Loucy (cell line): ENCODE results near the gene TAF11L3.
"Not testable (repeated sequence)": the region's sequence is repeated elsewhere in the genome, so short reads cannot be mapped to it uniquely, and the experiment has no call there.

Experiments used
- H2AFZ ChIP-seq: fragments of 200-600 bp; sonication (generic); 2 replicates; pipeline ENCODE4 v1.6.0; 2016; ENCODE audit warnings: antibody characterized with exemption, mild to moderate bottlenecking, low read length, moderate library complexity
- H3F3A ChIP-seq: fragments of 200-600 bp; 2 replicates; pipeline ENCODE4 v1.6.0; 2016; ENCODE audit warnings: antibody characterized with exemption, low read depth, mild to moderate bottlenecking
- H3K27me3 ChIP-seq: fragments of 200-600 bp; sonication (generic); 2 replicates; pipeline ENCODE4 v1.6.1; 2014; ENCODE audit warnings: low read length, mild to moderate bottlenecking; ENCODE audit not compliant: insufficient read depth, poor library complexity, severe bottlenecking
- H3K36me3 ChIP-seq: fragments of 200-600 bp; sonication (generic); 2 replicates; pipeline ENCODE4 v1.6.1; 2016; ENCODE audit warnings: low read length; ENCODE audit not compliant: insufficient read depth
- H3K4me1 ChIP-seq: fragments of 200-600 bp; sonication (generic); 2 replicates; pipeline ENCODE4 v1.5.1; 2014; ENCODE audit warnings: low read length, mild to moderate bottlenecking; ENCODE audit not compliant: insufficient read depth, poor library complexity, severe bottlenecking
- H3K4me2 ChIP-seq: fragments of 200-600 bp; sonication (generic); 2 replicates; pipeline ENCODE4 v1.6.0; 2014; ENCODE audit warnings: antibody characterized with exemption, low read length, low read depth, mild to moderate bottlenecking; ENCODE audit not compliant: poor library complexity, severe bottlenecking
- H3K4me3 ChIP-seq: fragments of 200-600 bp; sonication (generic); 2 replicates; pipeline ENCODE4 v1.5.1; 2014; ENCODE audit warnings: low read length, mild to moderate bottlenecking, mixed read lengths; ENCODE audit not compliant: poor library complexity, severe bottlenecking
- H3K79me2 ChIP-seq: fragments of 200-600 bp; sonication (generic); 2 replicates; pipeline ENCODE4 v1.6.1; 2014; ENCODE audit warnings: low read length; ENCODE audit not compliant: insufficient read depth
- H3K9ac ChIP-seq: fragments of 200-600 bp; sonication (generic); 2 replicates; pipeline ENCODE4 v1.6.0; 2014; ENCODE audit warnings: mild to moderate bottlenecking, low read depth, low read length, moderate library complexity; ENCODE audit not compliant: poor library complexity, severe bottlenecking
- H3K9me2 ChIP-seq: fragments of 200-600 bp; sonication (generic); replicated peaks from 2 replicates; pipeline ENCODE4 v1.6.1; 2016; ENCODE audit warnings: low read depth, low read length, mixed read lengths
- H3K9me3 ChIP-seq: fragments of 200-600 bp; sonication (generic); 2 replicates; pipeline ENCODE4 v1.6.1; 2014; ENCODE audit warnings: mild to moderate bottlenecking, antibody characterized with exemption, low read length, low read depth; ENCODE audit not compliant: insufficient read depth
- H4K20me1 ChIP-seq: fragments of 200-600 bp; sonication (generic); 2 replicates; pipeline ENCODE4 v1.6.0; 2014; ENCODE audit warnings: antibody characterized with exemption, low read length, mild to moderate bottlenecking; ENCODE audit not compliant: insufficient read depth, poor library complexity, severe bottlenecking
- CTCF ChIP-seq: fragments of 200-600 bp; sonication (generic); conservative IDR thresholded peaks from 2 replicates; pipeline ENCODE4 v1.5.1; 2014; ENCODE audit warnings: mild to moderate bottlenecking, antibody characterized with exemption, low read length
- EZH2phosphoT487 ChIP-seq: fragments of 200-600 bp; IDR thresholded peaks from 2 replicates; pipeline ENCODE4 v1.6.1; 2018; ENCODE audit warnings: antibody characterized with exemption, mild to moderate bottlenecking, moderate library complexity, borderline replicate concordance

TAF11L3 gene

GRCh38 chr5:17487174-17487512 is 31.0 kb upstream of the TAF11L3 start:
- H3K79me2 ChIP-seq, result no peaks in the 10 kb centered on the region
- no peak overlapping the region for H3K4me3 ChIP-seq
- no peaks in the 10 kb centered on the region for H3K36me3 ChIP-seq
- no peaks in the 10 kb centered on the region for H3K27me3 ChIP-seq
- H3K4me1 ChIP-seq, result no peaks in the 10 kb centered on the region
- H2AFZ ChIP-seq, result no peak overlapping the region
- H4K20me1 ChIP-seq, result no peaks in the 10 kb centered on the region
- H3K9me3 ChIP-seq, result no peaks in the 10 kb centered on the region
- H3K9me2 ChIP-seq, result no peaks in the 10 kb centered on the region
- no peaks in the 10 kb centered on the region for H3F3A ChIP-seq
- TF ChIP-seq CTCF (no peak), EZH2phosphoT487 (no peak)
- H3K4me2 ChIP-seq, result no peak overlapping the region
- no peak overlapping the region for H3K9ac ChIP-seq

GRCh38 chr5:17491257-17491656 is 26.9 kb upstream of the TAF11L3 start:
- not testable (repeated sequence) for H3K27me3 ChIP-seq, H3K9me2 ChIP-seq, H4K20me1 ChIP-seq, H3K36me3 ChIP-seq, H3K79me2 ChIP-seq, H3K9me3 ChIP-seq, H3K4me3 ChIP-seq, H3F3A ChIP-seq, H3K9ac ChIP-seq, H3K4me2 ChIP-seq, H3K4me1 ChIP-seq, H2AFZ ChIP-seq

GRCh38 chr5:17492770-17493169 is 25.4 kb upstream of the TAF11L3 start:
- no peaks in the 10 kb centered on the region for H4K20me1 ChIP-seq
- H3K79me2 ChIP-seq, result no peaks in the 10 kb centered on the region
- TF ChIP-seq CTCF, result no peak
- no peak for TF ChIP-seq EZH2phosphoT487

GRCh38 chr5:17497446-17497845 is 20.7 kb upstream of the TAF11L3 start:
- Histone ChIP-seq H3K4me3 (no peak overlapping the region), H3K79me2 (no peaks in the 10 kb centered on the region), H3K4me2 (no peak overlapping the region), H3K4me1 (no peaks in the 10 kb centered on the region), H4K20me1 (no peaks in the 10 kb centered on the region), H2AFZ (no peak overlapping the region), H3K9me3 (peaks cover 3% of the 10 kb centered on the region; the same call in 1 of the 2 replicates), H3K9ac (no peak overlapping the region), H3K27me3 (no peaks in the 10 kb centered on the region), H3K9me2 (no peaks in the 10 kb centered on the region), H3F3A (no peaks in the 10 kb centered on the region), H3K36me3 (no peaks in the 10 kb centered on the region)
- no peak for TF ChIP-seq CTCF
- no peak for TF ChIP-seq EZH2phosphoT487

More at GRCh38 chr5:17492770-17493169, 25.4 kb upstream of the TAF11L3 start:
- H3K4me2 ChIP-seq, result no peak overlapping the region
- H3K36me3 ChIP-seq, result no peaks in the 10 kb centered on the region
- no peak overlapping the region for H3K9ac ChIP-seq
- no peaks in the 10 kb centered on the region for H3K4me1 ChIP-seq
- no peak overlapping the region for H3K4me3 ChIP-seq
- no peaks in the 10 kb centered on the region for H3K9me2 ChIP-seq
- no peaks in the 10 kb centered on the region for H3F3A ChIP-seq
- peaks cover 3% of the 10 kb centered on the region; the same call in 1 of the 2 replicates for H3K9me3 ChIP-seq
- H3K27me3 ChIP-seq, result no peaks in the 10 kb centered on the region
- no peak overlapping the region for H2AFZ ChIP-seq

- H3K27me3 ChIP-seq, H3K9me2 ChIP-seq, H4K20me1 ChIP-seq, H3K4me2 ChIP-seq, H3K79me2 ChIP-seq, H3K9ac ChIP-seq, H3K9me3 ChIP-seq, H3K4me3 ChIP-seq, H2AFZ ChIP-seq, H3F3A ChIP-seq, H3K36me3 ChIP-seq, H3K4me1 ChIP-seq: not testable (repeated sequence)
Observed at GRCh38 chr5:17497931-17498330, 20.2 kb upstream of the TAF11L3 start, which contains the start of gene TAF11L2. Gene TAF11L2 (plus strand): TSS chr5:17498231.
